Measurements from ENCODE around the gene CAPN10. TPM values are rescaled to one million over a fixed set of nuclear protein-coding genes. Genes with fewer than 3 reads are reported as not detected.
A peak's percentile ranks its signal among the peaks of the same experiment; 100 is the strongest.
"Not testable (repeated sequence)": the region's sequence is repeated elsewhere in the genome, so short reads cannot be mapped to it uniquely, and the experiment has no call there.

Gene CAPN10, protein sequence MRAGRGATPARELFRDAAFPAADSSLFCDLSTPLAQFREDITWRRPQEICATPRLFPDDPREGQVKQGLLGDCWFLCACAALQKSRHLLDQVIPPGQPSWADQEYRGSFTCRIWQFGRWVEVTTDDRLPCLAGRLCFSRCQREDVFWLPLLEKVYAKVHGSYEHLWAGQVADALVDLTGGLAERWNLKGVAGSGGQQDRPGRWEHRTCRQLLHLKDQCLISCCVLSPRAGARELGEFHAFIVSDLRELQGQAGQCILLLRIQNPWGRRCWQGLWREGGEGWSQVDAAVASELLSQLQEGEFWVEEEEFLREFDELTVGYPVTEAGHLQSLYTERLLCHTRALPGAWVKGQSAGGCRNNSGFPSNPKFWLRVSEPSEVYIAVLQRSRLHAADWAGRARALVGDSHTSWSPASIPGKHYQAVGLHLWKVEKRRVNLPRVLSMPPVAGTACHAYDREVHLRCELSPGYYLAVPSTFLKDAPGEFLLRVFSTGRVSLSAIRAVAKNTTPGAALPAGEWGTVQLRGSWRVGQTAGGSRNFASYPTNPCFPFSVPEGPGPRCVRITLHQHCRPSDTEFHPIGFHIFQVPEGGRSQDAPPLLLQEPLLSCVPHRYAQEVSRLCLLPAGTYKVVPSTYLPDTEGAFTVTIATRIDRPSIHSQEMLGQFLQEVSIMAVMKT
- total RNA-seq = 31.2 TPM
- long read RNA-seq, transcript CAPN10-201 (12 exons, 2,453 nt) = minor isoform, 9 of 128 reads
- long read RNA-seq, transcript CAPN10-207 (12 exons, 2,644 nt) = major isoform, 66 of 128 reads
- long read RNA-seq, partial matches to known transcripts = 31 of 128 reads
- long read RNA-seq, other reads (novel, unspliced or antisense) = 17 of 128 reads

DNA sequence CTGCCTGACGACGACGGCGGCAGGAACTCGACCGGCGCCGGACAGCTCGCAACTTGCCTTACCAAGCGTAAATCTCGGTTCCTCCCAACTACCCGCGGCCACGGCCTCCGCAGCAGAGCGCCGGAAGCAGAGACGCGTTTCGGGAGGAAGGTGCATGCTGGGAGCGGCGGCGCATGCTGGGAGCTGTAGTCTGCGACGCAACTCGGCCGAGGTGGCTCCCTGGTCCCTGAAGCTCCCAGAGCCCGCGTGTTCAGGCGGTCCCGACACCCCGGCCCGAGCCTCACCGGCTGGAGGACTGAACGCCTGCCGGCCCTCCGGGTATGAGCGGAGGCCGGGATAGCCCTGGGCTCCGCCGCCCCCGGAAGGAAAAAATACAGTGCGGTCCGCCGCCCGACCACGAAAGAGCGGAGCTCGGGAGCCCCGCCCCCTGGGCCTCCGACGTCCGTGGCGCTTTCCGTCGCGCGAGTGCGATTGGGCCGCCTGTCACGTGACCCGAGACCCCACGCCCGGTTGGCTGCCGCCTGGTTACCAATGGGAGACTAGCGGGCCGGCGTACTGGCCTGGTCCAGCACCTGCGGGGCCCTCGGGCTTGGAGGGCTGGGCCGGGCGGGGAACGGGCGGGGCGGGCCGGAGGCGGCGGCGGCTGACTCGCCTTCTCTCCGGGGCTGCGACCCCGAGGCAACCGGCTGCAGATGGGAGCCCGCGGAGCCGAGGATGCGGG lies at the start of gene CAPN10:
CAPN10 (plus strand) TSS at position 537 of the 721 bp plus-strand sequence; CDS start at position 715, 178 bp downstream.
- Histone ChIP-seq H3K4me3 (peak within 1 kb of the TSS; percentile 98), H3K4me1 (peaks cover 72% of the 10 kb centered on the region), H3K27ac (replicated peaks) (peak within 1 kb of the TSS; percentile 99), H3K36me3 (peaks cover 20% of the 10 kb centered on the region), H3K27me3 (ENCODE audit: low read depth) (no peaks in the 10 kb centered on the region), H3K9me3 (replicated peaks) (peaks cover 2% of the 10 kb centered on the region)
- peak; percentile 99 for DNase-seq
- intact Hi-C loops (cut with micrococcal nuclease) = no loop called here
- TF ChIP-seq, protein P1, sequence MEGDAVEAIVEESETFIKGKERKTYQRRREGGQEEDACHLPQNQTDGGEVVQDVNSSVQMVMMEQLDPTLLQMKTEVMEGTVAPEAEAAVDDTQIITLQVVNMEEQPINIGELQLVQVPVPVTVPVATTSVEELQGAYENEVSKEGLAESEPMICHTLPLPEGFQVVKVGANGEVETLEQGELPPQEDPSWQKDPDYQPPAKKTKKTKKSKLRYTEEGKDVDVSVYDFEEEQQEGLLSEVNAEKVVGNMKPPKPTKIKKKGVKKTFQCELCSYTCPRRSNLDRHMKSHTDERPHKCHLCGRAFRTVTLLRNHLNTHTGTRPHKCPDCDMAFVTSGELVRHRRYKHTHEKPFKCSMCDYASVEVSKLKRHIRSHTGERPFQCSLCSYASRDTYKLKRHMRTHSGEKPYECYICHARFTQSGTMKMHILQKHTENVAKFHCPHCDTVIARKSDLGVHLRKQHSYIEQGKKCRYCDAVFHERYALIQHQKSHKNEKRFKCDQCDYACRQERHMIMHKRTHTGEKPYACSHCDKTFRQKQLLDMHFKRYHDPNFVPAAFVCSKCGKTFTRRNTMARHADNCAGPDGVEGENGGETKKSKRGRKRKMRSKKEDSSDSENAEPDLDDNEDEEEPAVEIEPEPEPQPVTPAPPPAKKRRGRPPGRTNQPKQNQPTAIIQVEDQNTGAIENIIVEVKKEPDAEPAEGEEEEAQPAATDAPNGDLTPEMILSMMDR (IDR thresholded peaks at IDR 0.05; ENCODE audit: borderline replicate concordance) = no peak

DNA sequence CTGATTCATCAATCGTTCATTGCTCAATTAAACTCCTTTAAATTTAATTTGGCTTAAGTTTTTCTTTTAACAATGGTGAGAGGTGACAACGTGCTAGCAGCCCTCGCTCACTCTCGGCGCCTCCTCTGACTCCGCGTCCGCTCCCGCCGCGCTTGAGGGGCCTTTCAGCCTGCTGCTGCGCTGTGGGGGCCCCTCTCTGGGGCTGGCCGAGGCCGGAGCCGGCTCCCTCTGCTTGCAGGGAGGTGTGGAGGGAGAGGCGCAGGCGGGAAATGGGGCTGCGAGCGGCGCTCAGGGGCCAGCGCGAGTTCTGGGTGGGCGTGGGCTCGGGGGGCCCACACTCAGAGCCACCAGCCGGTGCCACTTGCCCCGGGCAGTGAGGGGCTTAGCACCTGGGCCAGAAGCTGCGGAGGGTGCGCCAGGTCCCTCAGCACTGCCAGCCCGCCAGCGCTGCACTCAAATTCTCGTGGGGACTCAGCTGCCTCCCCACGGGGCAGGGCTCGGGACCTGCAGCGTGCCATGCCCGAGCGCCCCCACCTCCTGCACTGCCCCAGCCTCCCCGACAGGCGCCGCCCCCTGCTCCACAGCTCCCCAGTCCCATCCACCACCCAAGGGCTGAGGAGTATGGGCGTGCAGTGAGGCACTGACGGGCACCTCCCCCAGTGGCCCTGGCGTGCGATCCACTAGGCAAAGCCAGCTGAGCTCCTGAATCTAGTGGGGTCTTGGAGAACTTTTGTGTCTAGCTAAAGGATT lies 48.3 kb upstream of the CAPN10 start:
- no peak for DNase-seq
- TF ChIP-seq, protein P1 (IDR thresholded peaks at IDR 0.05; ENCODE audit: borderline replicate concordance) = no peak

DNA sequence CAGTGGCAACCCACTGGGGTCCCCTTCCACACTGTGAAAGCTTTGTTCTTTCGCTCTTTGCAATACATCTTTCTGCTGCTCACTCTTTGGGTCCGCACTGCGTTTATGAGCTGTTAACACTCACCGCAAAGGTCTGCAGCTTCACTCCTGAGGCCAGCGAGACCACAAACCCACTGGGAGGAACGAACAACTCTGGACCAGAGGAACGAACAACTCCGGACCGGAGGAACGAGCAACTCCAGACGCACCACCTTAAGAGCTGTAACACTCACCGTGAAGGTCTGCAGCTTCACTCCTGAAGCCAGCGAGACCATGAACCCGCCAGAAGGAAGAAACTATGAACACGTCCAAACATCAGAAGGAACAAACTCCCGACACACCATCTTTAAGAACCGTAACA lies 47.4 kb upstream of the CAPN10 start:
- not testable (repeated sequence) for DNase-seq

More for the DNA sequence above, 48.3 kb upstream of the CAPN10 start:
- Histone ChIP-seq H3K27ac (replicated peaks) (no peak overlapping the region), H3K27me3 (ENCODE audit: low read depth) (no peaks in the 10 kb centered on the region), H3K4me1 (no peaks in the 10 kb centered on the region), H3K4me3 (no peak overlapping the region), H3K9me3 (replicated peaks) (peaks cover under 1% of the 10 kb centered on the region), H3K36me3 (peaks cover 26% of the 10 kb centered on the region)
- intact Hi-C loops (cut with micrococcal nuclease) = no loop called here

DNA sequence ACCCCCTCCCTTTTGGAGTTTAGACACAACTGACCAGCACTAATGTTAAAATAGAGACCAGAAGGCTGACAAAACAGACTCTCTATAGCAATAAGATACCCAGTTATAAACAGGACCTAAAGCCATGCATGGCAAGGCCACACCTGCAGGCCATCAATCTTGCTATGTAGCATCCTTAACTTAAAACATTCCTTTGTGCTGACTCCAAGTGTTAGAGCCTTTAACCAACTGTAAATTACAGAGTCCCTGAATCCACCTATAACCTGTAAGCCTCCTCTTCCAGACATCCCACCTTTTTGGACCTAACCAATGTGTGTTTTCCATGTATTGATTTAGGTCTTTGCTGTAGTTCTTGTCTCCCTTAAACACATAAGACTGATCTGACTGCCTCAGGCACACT lies 46.6 kb upstream of the CAPN10 start:
- Histone ChIP-seq H3K27ac (replicated peaks) (no peak overlapping the region), H3K4me1 (no peaks in the 10 kb centered on the region), H3K27me3 (ENCODE audit: low read depth) (no peaks in the 10 kb centered on the region), H3K4me3 (no peak overlapping the region), H3K9me3 (replicated peaks) (no peaks in the 10 kb centered on the region), H3K36me3 (peaks cover 21% of the 10 kb centered on the region)
- no peak for DNase-seq
- intact Hi-C loops (cut with micrococcal nuclease) = no loop called here
- TF ChIP-seq, protein P1 (IDR thresholded peaks at IDR 0.05; ENCODE audit: borderline replicate concordance) = no peak

More for the DNA sequence above, 47.4 kb upstream of the CAPN10 start:
- H3K4me3 ChIP-seq; H3K27me3 ChIP-seq (ENCODE audit: low read depth); intact Hi-C loops (cut with micrococcal nuclease); H3K4me1 ChIP-seq; H3K9me3 ChIP-seq (replicated peaks); H3K27ac ChIP-seq (replicated peaks): not testable (repeated sequence)
- H3K36me3 ChIP-seq = peaks cover 22% of the 10 kb centered on the region

DNA sequence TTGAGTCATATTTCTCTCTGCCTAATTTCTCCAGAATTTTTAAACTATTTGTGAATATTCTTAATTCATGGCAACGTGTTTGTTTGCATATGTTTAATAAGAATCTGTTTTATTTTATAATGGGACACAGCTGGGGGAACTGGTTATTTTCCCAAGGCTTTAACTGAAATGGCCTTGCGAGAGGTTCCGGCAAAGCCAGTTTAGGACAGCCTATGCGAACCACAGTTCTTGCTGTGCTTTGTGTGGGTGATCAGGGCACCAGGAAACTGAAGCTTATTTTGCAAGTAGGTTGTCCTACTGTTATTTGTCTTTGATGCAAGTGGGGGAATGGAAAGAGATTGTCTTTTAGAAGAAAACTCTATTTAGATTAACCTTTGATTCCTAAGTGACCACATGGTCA lies 35.2 kb upstream of the CAPN10 start:
- TF ChIP-seq, protein P1 (IDR thresholded peaks at IDR 0.05; ENCODE audit: borderline replicate concordance) = no peak
- no peak overlapping the region for H3K4me3 ChIP-seq
- peaks cover 29% of the 10 kb centered on the region for H3K36me3 ChIP-seq
- intact Hi-C loops (cut with micrococcal nuclease) = no loop called here
- H3K9me3 ChIP-seq (replicated peaks) = no peaks in the 10 kb centered on the region
- H3K27me3 ChIP-seq (ENCODE audit: low read depth) = no peaks in the 10 kb centered on the region
- DNase-seq = no peak
- H3K27ac ChIP-seq (replicated peaks) = no peak overlapping the region
- H3K4me1 ChIP-seq = peaks cover 6% of the 10 kb centered on the region
